GM18861 (cell line): Measurements from ENCODE around the gene KLHL2.
A peak's percentile ranks its signal among the peaks of the same experiment; 100 is the strongest.
"Not testable (repeated sequence)": the region's sequence is repeated elsewhere in the genome, so short reads cannot be mapped to it uniquely, and the experiment has no call there.

Experiments
- ATAC-seq: cut with Tn5 transposase; IDR thresholded peaks from one replicate; pipeline ENCODE4 v1.9.1; 2021; ENCODE audit not compliant: unreplicated experiment

KLHL2 gene

GRCh38 chr4:165229490-165230200 lies 22.3 kb downstream of the KLHL2 start:
- ATAC-seq, result not testable (repeated sequence)

DNA sequence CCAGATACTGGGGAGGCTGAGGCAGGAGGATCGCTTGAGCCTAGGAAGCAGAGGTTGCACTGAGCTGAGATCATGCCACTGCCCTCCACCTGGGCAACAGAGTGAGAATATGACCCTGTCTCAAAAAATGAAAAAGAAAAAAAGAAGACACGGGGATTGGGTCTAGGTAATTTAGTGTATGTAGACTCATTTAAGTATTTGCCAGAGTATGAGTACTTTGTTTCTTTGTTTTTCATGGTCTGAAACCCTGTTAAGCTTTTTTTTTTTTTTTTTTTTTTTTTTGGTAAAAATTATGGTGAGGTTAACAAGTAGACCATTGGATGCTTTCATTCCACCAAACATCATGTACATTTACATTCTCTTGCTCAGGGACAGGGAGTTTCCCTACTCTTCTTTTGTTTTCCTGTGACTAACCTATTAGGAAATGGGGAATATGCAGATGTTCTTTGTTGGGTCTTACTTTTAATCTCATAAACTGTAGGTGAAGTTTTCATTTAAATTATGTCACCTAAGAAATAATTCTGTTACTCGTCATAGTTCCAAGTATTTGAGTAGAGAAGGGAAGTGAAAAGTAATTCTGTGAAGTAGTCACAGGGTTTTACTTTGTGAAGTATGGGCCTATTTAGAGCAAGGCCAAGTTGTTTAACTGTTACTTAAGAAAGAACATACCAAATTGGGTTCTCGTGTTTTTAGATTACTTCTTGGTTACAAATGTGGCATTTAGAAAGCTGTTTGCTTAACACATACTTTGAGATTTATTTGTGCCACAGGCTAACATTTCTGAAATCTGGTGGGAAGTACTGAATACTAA lies 25.5 kb downstream of the KLHL2 start:
- peak; percentile 50 for ATAC-seq

DNA sequence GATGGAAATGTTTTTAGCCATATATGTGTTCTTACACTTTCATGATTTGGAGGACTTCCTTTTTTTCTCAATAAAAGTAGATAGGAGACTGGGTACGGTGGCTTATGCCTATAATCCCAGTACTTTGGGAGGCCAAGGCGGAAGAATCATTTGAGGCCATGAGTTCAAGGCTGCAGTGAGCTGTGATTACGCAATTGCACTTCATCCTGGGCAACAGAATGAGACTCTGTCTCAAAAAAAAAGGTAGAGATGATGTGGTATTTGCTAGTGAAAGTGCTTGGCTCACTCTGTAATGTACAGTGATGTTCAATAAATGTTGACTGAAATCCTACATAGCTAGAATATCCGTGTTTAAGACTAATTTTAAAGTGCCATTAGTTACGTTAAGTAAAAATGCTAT lies 27.4 kb downstream of the KLHL2 start:
- no peak for ATAC-seq

DNA sequence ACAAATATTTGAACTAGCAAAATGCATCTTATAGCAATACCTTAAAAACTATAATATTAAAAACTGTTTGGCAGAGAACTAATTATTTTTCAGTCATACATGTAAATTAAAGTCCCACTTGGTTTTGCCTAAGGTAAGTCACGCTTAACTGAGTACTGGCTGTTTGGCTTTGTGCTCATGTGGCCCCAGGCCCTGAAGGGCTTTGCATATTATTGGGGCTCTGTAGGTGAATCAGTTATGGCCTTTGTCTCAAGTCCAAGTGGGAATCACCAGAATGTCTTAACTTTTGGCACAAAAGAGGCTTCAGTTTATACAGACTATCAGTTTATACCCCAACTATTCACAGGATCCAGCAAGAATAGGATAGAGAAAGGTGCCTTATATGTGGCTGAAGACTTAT lies 29.5 kb downstream of the KLHL2 start:
- not testable (repeated sequence) for ATAC-seq

GRCh38 chr4:165238041-165238640 lies 30.8 kb downstream of the KLHL2 start:
- peak; percentile 72 for ATAC-seq

DNA sequence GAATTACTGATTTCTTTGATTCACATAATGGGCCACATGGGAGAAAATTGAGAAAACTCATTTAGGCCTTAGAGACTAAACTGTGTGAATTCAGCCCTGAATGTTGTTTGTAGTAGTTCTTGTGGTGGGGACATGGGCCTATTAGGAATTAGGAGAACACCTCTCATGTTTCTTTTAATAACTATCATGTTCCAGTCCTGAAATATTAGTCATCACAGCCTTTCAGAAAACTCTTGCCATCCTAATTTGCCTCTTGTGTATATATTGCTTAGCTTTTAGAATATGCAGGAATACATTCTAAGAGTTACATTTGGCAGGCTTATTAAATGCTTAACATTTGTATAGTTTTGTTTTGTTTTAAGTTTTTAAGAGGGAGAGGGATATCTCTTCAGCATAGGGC lies 33.4 kb downstream of the KLHL2 start:
- ATAC-seq, result not testable (repeated sequence)

- not testable (repeated sequence) for ATAC-seq
Observed at GRCh38 chr4:165244148-165244547, 36.8 kb downstream of the KLHL2 start.

- not testable (repeated sequence) for ATAC-seq
Observed at GRCh38 chr4:165244587-165245186, 37.3 kb downstream of the KLHL2 start.

DNA sequence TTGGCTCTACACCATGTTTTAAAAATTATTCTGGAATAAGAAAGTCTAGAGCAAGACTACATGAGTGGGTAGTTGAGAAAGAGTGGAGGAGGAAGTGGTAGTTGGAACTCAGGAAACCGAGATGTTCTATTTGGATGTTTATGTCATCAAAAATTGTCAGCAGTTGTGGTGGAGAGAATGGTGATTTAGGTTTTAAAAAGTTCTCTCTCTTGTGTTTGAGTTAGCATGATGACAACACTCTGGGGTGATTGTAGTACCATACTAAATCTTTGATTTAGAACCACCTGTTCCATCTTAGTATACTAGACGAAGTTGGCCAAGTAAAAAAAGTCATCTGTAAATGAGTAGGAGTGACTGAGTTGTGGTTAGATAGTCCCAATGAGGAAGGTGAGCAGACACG lies 40.7 kb downstream of the KLHL2 start:
- no peak for ATAC-seq

- ATAC-seq, result not testable (repeated sequence)
Observed at GRCh38 chr4:165248904-165249303, 41.5 kb downstream of the KLHL2 start.

GRCh38 chr4:165254771-165255170 lies 47.4 kb downstream of the KLHL2 start:
- not testable (repeated sequence) for ATAC-seq

DNA sequence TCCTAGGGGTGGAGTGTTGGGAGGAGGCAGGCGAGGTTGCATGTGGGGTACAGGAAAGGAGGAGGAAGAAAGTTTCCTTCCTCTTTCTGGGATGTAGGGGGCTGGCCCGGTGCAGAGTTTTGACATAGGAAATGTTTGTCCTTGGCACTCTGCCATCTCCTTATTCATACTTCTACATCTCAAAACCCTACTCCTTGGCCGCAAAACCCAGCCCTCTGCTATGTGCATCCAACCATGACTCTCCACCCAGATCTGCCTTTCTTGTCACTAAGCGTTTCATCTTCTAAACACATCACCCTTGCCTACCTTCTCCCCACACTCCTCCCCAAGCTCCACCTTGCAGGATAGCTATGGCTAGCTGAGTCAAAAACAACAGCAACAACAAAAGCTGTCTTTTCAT lies 48.1 kb downstream of the KLHL2 start:
- peak; percentile 94 for ATAC-seq

- ATAC-seq, result not testable (repeated sequence)
Observed at GRCh38 chr4:165256074-165256659, 48.8 kb downstream of the KLHL2 start.

GRCh38 chr4:165259776-165260175 lies 52.4 kb downstream of the KLHL2 start:
- not testable (repeated sequence) for ATAC-seq

DNA sequence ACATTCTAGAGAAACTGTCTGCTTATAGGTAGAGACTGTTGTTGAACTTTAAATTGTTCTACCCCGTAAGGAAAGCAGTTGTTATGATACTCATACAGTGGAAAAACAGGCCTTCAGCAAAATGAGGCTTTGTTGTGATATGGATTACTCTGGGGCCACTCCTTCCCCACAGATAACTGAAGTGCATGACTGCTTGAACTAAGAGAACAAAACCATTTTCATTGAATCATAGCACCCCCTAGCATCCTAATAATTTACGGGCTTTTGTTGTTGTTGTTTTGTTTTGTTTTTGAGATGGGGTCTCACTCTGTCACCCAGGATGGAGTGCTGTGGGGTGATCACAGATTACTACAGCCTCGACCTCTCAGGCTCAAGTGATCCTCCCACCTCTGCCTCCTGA lies 54.9 kb downstream of the KLHL2 start:
- not testable (repeated sequence) for ATAC-seq

GRCh38 chr4:165263466-165263865 lies 56.1 kb downstream of the KLHL2 start:
- not testable (repeated sequence) for ATAC-seq

DNA sequence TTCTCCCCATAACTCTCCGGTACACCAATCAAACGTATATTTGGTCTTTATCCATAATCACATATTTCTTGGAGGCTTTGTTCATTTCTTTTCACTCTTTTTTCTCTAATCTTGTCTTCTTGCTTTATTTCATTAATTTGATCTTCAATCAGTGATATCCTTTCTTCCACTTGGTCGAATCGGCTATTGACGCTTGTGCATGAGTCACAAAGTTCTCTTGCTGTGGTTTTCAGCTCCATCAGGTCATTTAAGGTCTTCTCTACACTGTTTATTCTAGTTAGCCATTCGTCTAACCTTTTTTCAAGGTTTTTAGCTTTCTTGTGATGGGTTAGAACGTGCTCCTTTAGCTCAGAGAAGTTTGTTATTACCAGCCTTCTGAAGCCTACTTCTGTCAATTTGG lies 62.6 kb downstream of the KLHL2 start:
- not testable (repeated sequence) for ATAC-seq

DNA sequence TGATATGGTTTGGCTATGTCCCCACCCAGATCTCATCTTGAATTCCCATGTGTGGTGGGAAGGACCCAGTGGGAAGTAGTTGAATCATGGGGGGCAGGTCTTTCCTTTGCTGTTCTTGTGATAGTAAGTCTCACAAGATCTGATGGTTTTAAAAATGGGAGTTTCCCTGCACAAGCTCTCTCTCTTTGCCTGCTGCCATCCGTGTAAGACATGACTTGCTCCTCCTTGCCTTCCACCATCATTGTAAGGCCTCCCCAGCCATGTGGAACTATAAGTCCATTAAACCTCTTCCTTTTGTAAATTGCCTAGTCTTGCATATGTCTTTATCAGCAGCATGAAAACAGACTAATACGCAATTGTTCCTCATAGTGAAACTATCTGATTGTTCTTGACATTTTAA lies 66.1 kb downstream of the KLHL2 start:
- ATAC-seq, result not testable (repeated sequence)

DNA sequence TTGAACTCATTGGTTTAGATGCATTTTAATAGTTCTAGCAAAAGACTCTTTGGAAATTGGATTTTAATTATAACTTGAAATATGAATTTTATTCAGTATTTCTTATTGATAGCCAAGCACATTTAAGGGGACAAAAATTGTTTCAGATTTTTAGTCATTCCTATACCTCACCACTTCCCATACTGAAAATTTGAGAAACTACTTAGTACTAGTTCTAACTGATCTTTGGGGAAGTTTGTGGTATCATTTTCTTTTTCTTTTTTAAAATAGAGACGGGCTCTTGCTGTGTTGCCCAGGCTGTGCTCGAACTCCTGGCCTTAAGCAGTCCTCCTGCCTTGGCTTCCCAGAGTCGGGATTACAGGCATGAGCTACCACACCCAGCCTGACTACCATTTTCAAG lies 68.0 kb downstream of the KLHL2 start:
- not testable (repeated sequence) for ATAC-seq

DNA sequence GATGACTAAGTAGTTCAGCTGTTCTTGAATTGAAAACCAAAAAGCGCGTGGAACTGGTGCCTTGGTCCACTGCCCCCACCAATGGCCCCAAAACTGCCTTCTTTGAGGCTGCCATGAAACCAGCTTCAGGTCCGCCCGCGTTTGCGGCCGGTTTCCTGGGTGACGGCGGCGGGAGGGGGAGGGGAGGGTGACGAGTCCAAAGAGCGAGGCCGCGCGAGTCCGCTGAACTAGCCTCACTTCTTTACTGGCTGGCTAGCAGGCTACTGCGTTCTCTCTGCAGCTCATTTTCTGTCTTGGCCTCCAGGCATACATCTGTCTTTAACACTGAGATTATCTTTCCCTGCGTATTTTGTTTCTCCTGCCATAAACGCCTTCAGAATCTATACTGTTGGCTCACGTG lies 72.2 kb downstream of the KLHL2 start:
- ATAC-seq, result not testable (repeated sequence)

DNA sequence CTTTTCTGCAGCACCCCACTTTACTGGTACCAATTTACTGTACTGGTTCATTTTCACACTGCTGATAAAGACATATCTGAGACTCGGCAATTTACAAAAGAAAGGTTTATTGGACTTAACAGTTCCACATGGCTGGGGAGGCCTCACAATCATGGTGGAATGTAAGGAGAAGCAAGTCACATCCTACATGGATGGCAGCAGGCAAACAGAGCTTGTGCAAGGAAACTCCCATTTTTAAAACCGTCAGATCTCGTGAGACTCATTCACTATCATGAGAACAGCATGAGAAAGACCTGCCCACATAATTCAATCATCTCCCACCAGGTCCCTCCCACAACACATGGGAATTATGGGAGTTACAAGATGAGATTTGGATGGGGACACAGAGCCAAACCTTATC lies 77.3 kb downstream of the KLHL2 start:
- not testable (repeated sequence) for ATAC-seq
